Subcutaneous adipose tissue (tissue), 4 donors: ENCODE data around the gene SNX32. TPM values are rescaled to one million over a fixed set of nuclear protein-coding genes. Genes with fewer than 3 reads are reported as not detected.

ENCODE experiments used
- total RNA-seq, 4 donors: library from RNA; depleted of rRNA; stranded (reverse); fragments of >200 nt; gene quantifications; one replicate each; pipeline ENCODE4 v1.1.0, GENCODE V29; 2016
- TF ChIP-seq, protein P1 (sequence below): fragments of 450-650 bp; IDR thresholded peaks from one replicate; pipeline ENCODE4 v1.5.1; 2016; ENCODE audit warnings: low read depth, mild to moderate bottlenecking, control low read depth, antibody characterized with exemption, moderate library complexity

Gene SNX32
- total RNA-seq, 4 donors from 2014 or later, result 0.85 TPM; not detected in 3

DNA sequence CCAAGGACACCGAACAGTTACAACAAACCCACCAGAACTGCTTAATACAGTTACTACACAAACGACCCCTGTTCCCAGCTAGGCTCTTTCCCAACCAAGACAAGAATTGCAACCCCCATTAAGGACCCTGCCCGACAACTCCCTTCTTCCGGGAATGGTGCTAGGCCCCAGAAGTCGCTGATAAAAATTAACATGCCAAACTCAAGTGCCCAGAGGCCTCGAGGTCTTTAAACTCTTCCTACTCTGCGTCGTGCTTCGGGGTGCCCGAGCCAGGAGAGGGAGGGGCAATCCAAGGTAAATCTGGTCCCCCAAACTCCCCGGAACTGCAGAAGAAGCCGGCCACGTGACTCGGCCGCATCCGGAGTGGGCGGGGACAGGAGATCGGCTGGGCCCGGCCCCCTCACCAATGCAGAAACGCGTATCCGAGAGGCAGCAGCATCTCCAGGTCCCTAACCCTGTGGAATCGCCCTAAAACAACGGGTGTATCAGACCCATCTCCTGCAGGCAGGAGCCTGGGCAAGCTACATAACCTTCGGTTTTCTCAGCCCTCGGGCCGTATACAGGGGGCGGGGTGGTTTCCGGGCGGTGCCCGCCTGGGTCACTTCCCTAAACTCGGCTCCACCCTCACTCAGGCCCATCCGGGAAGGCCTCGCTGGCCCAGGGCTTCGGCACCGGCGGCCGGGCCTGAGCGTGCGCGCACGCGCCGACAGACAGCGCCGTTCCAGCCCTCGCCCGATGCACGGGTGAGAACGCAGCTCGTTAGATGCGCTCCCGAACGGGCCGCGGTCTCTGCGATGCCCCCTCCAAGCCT, 23.1 kb downstream of the SNX32 start:
- TF ChIP-seq, protein P1, sequence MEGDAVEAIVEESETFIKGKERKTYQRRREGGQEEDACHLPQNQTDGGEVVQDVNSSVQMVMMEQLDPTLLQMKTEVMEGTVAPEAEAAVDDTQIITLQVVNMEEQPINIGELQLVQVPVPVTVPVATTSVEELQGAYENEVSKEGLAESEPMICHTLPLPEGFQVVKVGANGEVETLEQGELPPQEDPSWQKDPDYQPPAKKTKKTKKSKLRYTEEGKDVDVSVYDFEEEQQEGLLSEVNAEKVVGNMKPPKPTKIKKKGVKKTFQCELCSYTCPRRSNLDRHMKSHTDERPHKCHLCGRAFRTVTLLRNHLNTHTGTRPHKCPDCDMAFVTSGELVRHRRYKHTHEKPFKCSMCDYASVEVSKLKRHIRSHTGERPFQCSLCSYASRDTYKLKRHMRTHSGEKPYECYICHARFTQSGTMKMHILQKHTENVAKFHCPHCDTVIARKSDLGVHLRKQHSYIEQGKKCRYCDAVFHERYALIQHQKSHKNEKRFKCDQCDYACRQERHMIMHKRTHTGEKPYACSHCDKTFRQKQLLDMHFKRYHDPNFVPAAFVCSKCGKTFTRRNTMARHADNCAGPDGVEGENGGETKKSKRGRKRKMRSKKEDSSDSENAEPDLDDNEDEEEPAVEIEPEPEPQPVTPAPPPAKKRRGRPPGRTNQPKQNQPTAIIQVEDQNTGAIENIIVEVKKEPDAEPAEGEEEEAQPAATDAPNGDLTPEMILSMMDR, result no peak

DNA sequence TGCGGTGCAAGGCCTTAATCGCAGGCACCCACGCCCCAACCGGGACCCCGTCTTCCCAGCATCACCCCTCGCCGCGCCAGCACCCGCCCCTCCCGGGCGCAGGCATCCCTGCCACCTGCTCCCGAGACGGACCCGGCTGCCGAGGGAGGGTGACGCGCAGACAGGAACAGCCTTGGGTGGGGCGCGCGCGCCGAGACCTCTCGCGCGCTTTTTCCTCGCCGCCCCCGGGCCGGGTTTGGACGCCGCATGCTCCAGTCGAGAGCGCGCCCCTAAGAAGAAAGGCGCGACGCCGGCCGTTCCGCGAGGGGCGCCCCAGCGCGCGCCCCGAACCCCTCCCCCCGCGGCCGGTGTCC, 23.7 kb downstream of the SNX32 start:
- TF ChIP-seq, protein P1, result no peak

DNA sequence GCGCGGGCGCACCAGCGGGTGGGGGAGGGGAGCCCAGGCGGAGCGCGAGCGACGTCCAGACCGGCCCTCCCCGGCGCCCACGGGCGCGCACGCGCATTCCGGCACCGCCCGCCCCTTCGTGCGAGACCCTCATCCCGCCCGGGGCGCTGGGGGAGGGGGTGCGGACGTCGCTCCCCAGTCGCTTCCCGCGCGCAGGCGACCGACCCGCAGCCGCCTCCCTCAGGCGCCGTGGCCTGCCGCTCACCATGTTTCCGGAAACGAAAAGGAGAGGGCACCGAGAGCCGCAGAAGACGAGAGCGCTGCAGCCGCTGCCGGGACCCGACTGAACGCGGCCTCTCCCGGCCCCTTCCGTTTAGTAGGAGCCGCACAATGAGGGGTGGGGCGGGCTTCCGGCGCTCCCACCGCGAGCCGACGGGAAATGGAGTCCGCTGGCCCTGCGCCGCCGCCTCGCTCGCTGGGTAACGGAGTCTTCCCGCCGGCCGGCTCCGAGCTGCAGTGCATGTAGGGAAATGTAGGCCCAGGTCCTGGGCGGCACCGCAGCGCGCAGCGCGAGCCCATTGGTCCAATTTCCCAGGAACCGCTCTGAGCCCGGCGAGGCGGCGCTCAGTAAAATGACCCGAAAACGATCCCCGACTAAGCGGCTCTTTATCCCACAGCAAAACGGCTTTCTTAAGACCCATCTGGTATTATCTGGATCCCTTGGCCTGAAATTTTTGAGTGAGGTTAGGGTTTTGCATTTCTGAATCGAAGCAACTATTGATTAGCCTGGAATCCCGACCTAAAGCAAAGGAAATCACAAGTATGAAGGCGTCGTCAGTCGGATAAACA, 24.3 kb downstream of the SNX32 start, which contains the start of gene CFL1:
CFL1 (minus strand) TSS at position 328 of the 828 bp plus-strand sequence; CDS start at position 247, 81 bp downstream.
- TF ChIP-seq, protein P1, result no peak

DNA sequence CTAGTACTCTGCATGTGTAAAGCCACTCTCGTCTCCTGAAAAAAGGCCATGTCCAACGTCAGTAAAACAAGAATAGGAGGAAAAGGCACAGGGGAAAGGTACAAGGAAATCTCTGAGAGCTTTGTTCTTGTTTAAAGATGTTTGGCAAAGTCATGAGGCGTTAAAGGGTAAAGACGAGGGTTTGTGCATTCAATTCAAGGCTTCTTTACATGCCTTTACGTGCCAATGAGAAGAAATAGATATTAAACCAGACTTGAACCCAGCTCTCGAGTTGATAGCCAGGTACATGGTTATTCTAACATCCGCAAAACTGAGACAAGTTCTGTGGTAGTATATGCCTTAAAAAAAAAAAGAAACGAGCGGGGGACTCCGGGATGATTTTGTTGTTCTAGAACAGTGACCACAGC, 24.9 kb downstream of the SNX32 start:
- TF ChIP-seq, protein P1, result no peak

DNA sequence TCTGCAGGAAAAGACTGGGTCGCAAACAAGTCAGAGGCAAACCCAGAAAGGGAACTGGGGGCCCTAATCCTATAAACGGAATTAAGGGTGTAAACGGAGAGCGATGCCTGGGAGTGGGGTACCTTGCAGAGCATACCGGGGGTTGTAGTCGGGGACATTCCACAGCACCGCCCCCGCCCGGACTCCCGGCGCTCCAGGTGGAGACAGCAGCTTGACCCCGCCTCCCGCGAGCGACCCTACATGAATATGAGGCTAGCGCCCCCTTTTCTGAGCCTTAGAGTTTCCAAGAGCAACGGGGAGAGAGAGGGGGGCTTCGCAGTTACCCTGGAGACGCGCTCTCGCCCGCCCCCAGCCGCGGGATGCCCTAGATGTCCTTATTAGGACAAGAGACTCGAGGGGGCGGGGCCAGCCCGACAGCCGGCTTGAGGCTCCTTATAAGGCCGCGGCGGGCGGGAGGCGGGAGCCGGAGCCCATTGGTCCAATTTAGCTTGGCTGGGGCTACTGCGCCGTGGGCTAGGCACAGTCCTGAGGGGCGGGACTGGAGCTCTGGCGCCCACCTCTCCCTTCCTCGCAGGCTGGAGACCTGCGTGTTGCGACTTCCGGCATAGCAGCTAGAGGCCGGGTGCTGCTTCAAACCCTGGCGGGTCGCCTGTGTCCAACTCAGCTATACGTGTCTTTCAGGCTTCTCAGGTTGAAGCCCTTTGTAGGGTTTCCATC, 25.5 kb downstream of the SNX32 start:
- TF ChIP-seq, protein P1, result no peak

DNA sequence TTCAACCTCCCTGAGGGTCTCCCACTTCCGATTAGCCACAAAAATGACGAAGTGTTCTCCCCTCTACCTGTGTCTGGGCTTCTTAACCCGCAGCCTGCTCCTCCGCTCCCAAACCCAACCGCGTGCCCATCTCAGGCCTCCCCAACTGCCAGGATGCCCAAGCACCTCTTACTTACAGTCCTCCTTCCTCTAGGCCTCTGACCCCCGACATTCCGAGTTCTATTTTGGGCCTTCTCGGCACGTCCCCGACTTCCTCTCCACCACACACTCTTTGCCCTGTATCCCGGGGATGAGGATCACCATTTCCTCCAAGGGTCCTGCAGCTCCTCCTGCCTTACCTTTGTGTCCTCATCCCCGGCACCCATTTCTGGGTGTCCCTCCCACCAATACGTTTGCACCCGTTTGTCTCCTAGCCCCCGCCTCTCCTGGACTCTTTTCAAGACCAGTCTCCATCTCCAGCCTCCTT, 26.1 kb downstream of the SNX32 start:
- TF ChIP-seq, protein P1, result no peak
